NCI-H510A (cell line): Measurements from ENCODE around the gene TBX15.
"Not testable (repeated sequence)": the region's sequence is repeated elsewhere in the genome, so short reads cannot be mapped to it uniquely, and the experiment has no call there.

Experiments used
- DNase-seq: peaks from one replicate; lab custom pipeline; 2025; lab: John Stamatoyannopoulos, UW

The TBX15 gene

GRCh38 chr1:118926261-118926660 is 61.9 kb downstream of the TBX15 start:
- no peak for DNase-seq

DNA sequence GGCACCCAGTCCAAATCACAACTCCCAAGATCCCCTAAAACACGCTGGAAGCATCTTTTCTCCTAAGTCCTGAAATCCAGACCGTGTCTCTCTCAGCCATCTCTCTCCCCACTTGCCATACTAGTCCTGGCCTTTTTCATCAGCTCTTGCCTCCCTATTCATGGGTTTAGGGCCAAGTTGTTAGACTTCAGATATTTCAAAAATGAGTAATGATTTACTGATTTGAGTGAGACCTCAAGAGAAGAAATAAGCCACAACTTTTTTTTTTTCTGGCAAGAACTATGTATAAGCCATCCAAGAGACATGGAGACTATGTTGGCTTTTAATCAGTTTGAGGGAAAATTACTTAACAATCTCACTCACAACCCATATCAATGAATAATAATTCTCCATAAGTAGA is 62.5 kb downstream of the TBX15 start:
- no peak for DNase-seq

- DNase-seq = no peak
Observed at GRCh38 chr1:118923319-118923718, 64.8 kb downstream of the TBX15 start.

GRCh38 chr1:118921994-118922393 is 66.1 kb downstream of the TBX15 start:
- DNase-seq = no peak

GRCh38 chr1:118920124-118920717 is 67.9 kb downstream of the TBX15 start:
- DNase-seq = no peak

- no peak for DNase-seq
Observed at GRCh38 chr1:118918940-118919259, 69.2 kb downstream of the TBX15 start.

DNA sequence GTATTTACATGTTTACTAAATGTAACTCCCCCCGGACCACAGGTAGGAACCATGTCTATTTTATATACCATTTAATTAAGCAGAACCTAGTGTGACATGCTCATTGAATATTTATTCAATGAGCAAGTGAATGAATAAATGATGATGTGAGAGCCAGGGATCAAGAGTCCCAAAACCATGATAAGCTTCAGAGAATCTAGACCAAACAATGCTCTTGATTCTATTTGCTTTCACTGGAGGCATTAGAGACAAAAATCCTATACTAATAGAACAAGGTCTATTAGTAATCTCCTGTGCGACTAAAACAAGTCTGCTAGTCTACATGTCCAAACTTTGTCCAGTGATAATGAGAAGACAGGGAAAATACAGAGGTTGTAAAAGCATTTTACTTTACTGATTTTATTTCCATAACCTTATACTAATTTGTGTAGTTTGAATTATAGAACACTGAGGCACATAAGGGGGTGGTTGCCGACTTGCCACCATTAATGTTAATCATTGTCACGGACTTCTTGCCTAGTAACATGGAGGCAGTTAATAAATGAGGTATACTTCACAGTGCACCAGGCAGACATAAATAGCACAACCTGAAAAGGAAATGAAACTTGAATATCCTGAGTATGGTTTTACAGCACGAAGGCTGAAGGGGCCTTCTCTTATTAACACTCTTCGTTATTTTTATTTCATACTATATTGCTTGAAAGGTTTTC is 69.8 kb downstream of the TBX15 start:
- DNase-seq = no peak

DNA sequence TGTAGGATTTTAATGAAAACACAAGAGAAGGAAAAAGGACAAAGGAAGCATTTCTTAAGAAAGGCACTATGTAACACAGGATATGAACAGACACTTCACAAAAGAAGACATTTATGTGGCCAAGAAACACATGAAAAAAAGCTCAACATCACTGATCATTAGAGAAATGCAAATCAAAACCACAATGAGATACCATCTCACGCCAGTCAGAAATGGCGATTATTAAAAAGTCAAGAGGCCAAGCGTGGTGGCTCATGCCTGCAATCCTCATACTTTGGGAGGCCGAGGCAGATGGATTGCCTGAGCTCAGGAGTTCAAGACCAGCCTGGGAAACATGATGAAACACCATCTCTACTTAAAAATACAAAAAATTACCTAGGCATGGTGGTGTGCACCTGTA is 71.8 kb downstream of the TBX15 start:
- not testable (repeated sequence) for DNase-seq

DNA sequence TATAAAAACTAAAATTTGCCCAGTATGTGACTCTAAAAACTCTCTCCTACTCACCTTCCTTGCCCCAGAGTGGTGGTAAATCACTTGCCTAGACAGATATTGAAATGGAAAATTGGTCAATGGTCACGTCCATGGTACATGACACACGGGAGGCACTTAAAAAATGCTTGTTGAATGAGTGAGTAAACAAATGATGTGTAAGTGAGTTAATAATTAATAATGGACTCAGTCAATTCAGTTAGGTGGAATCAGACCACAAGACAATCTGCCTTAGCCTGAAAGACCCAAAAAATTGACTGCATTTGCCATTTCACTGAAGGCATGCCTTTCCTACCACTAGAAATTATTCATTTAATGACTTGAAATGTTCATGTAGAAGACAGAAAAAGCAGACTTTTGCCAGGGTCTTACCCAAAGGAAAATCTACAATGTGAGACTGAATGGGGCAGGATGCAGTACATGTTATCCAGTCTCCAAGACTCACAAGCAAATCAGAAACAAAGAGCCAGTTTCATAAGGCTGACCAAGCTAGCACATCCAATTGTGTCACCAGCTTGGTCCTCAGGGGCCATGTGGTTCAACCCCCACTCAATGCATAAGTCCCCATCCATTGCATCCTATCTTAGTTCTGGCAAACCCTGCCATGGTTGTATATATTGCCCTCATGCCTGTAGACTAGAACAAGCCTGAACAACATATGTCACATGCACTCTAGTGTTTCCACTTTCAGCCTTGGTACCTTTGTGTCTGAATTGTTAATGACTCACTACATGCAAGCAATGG is 73.6 kb downstream of the TBX15 start:
- DNase-seq = no peak

- DNase-seq = no peak
Observed at GRCh38 chr1:118913818-118914217, 74.3 kb downstream of the TBX15 start.

DNA sequence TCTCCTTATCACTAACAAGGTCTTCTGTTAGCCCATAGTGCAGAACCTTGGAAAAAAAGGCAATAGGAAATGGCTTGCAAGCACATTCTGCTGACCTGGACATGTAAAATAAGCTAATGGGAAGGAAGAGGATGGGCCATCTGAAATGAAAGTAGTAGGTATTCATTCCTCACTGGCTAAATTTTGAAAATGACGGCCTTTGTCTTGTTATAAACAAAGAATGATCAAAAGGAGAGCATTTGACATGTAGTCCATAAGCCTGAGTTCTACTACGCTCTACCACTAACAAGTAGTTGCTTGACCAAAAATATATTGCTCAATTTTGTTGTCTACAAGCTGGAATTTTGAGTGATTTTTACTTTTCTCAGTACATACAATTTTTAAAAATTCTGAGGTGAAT is 75.6 kb downstream of the TBX15 start:
- no peak for DNase-seq

- no peak for DNase-seq
Observed at GRCh38 chr1:118911571-118911970, 76.6 kb downstream of the TBX15 start.

- no peak for DNase-seq
Observed at GRCh38 chr1:118907466-118907865, 80.7 kb downstream of the TBX15 start.

DNA sequence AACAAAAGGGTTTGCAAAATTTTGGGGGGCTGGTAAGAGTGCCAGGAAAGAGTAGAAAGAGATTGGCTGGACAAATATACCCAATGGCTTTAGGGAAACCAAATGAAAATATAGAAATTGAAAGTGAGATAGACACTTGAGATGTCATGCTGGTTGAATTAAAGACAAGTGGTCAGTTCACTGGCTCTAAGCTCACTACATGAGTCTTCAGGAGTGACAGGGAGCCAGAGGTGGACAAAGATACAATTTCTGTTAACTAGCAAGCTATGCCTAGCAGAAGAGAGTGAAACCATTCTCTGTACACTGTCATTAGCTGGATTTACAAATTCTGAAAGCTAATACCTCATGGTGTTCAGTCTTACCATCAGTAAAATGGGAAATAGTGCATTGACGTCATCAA is 82.5 kb downstream of the TBX15 start:
- DNase-seq = no peak

DNA sequence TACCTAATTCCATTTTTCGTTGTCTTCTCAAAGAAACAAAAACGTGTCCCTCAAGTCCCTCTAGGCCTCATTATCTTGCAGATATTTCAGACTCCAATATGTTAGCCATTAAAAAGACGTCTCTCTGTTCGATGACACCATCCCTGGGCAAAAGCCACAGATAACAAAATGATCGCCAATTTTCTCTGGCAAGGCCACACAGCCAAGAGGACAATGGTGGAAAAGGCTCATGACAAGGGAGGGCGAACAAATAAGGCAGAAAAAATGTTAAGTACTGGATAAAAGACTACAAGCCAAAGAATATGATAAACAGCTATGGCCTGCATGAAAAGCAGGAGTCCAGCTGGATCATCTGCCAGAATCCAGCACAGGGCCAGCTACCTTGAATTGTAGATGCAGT is 82.9 kb downstream of the TBX15 start:
- no peak for DNase-seq

DNA sequence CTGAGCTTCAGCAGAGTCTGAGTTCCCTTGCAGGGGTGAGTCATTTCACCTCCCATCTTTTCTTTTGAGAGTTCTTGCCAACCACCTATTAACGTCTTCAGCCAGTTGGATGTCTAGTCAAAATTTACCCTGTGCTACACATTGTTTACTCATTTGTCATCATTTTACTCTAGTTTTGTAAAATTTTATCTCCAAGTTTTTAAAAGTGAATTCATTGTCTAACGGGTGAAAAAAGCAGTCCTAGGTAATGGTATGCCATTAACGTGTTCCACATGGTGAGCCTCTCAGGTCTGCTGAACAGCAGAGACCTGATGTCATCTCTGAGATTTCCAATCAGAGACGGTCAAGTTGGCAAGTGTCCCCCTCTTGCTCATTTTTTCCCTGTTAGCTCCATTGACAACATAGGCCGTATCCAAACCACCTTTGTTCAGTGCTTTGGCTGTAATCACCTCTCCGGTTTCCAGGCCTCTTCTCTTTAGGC is 85.4 kb downstream of the TBX15 start:
- DNase-seq = no peak

DNA sequence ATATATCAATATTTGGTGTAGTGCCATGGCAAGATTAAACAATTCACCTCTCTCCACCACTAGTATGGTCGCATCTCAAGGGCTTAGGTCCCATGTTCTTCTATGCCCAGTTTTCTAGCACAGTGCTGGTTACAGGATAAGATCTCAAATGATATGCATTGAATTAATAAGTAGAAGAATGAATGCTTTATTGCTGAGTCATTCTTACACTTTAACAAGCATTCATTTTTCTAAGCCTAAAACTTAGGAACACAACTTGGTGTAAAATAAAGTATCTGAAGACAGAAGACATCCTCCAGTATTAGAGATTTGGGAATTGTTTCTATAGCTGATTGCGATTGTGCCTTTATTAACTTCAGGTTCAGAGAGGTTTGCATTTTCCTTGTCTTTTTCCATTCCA is 85.8 kb downstream of the TBX15 start:
- DNase-seq = no peak

- no peak for DNase-seq
Observed at GRCh38 chr1:118900643-118901440, 87.3 kb downstream of the TBX15 start.

DNA sequence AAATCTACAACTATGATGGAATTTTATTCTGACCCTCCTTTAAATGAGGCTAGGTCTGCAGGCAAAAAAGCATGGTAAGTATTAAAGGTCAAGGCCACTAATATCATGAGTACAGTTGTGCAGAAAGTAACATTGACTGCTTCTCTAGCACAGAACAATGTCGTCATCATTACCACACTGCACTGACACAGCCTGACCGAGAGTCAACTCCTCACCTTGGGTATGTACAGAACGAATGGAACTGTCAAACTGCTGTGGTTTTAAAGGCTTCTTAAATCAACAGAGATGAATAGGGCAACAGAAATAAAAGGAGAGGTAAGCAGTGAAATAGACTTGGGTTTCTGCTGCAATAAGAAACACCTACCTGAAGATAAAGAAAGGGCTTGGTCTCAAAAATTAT is 88.8 kb downstream of the TBX15 start:
- no peak for DNase-seq

DNA sequence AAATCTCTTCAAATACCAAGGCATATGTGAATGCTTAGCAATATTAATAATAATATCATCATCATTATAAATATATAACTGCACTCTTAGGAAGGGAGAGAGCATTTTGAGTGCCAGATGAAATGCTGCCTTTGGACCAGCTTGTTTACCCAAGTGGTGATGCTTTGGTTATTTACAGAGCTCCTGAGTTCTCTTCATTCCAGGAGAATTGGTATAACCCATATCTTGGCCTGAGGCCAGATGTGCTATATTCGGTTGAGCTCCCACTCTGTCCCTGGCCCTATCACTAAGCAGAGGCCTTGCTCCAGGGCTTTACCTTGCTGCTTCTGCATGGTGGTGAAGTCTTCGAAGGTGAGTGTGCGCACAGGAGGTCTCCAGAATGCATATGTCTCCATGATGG is 89.4 kb downstream of the TBX15 start:
- no peak for DNase-seq

DNA sequence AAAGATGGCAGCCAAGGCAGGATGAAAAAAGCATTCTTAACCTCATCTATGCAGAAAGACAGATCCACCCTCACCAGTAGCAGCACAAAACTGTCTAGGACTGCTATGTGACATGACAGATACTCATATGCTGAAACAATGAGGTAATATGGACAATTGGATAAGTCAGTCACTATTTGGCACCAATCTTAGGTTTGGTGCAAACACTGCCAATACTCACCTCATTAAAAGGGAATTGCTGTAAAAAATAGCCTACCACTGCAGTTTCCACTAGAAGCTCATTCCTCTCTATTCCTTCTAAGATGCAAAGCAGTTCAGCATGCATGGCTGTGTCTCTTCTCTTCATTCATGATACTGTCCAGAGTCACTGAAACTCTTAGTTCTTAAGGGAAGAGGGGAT is 91.7 kb downstream of the TBX15 start:
- no peak for DNase-seq

- DNase-seq = no peak
Observed at GRCh38 chr1:118894836-118895235, 93.3 kb downstream of the TBX15 start.
